HG02610 (cell line): ENCODE data around the gene TNNI3K.

ENCODE experiments used
- ATAC-seq: cut with Tn5 transposase; IDR thresholded peaks from one replicate; pipeline ENCODE4 v1.9.1; 2021; ENCODE audit warnings: mild to moderate bottlenecking, moderate library complexity; ENCODE audit not compliant: unreplicated experiment

TNNI3K gene

GRCh38 chr1:74280642-74281396, 45.6 kb downstream of the TNNI3K start:
- no peak for ATAC-seq

GRCh38 chr1:74286414-74286813, 51.2 kb downstream of the TNNI3K start:
- ATAC-seq, result no peak

- no peak for ATAC-seq
These were observed 79.3 kb downstream of the TNNI3K start for GRCh38 chr1:74314438-74314837.

GRCh38 chr1:74316302-74316701, 81.1 kb downstream of the TNNI3K start:
- ATAC-seq, result no peak

- no peak for ATAC-seq
These were observed 82.5 kb downstream of the TNNI3K start for GRCh38 chr1:74317663-74318062.

- ATAC-seq, result no peak
These were observed 88.8 kb downstream of the TNNI3K start for GRCh38 chr1:74323937-74324473.

- no peak for ATAC-seq
These were observed 89.7 kb downstream of the TNNI3K start for GRCh38 chr1:74324684-74325448.

GRCh38 chr1:74328851-74329250, 93.7 kb downstream of the TNNI3K start:
- no peak for ATAC-seq

- no peak for ATAC-seq
These were observed 98.1 kb downstream of the TNNI3K start for GRCh38 chr1:74333244-74333643.

- no peak for ATAC-seq
These were observed 99.0 kb downstream of the TNNI3K start for GRCh38 chr1:74334147-74334546.

GRCh38 chr1:74340656-74341055, 105.5 kb downstream of the TNNI3K start:
- no peak for ATAC-seq

- ATAC-seq, result no peak
These were observed 106.6 kb downstream of the TNNI3K start for GRCh38 chr1:74341702-74342339.

GRCh38 chr1:74343216-74343615, 108.0 kb downstream of the TNNI3K start:
- ATAC-seq, result no peak

- ATAC-seq, result no peak
These were observed 109.2 kb downstream of the TNNI3K start for GRCh38 chr1:74344387-74344786.

GRCh38 chr1:74356493-74356892, 121.3 kb downstream of the TNNI3K start:
- no peak for ATAC-seq

- no peak for ATAC-seq
These were observed 122.0 kb downstream of the TNNI3K start for GRCh38 chr1:74357150-74357549.

GRCh38 chr1:74357756-74358155, 122.6 kb downstream of the TNNI3K start:
- no peak for ATAC-seq

GRCh38 chr1:74362691-74363090, 127.5 kb downstream of the TNNI3K start:
- no peak for ATAC-seq

GRCh38 chr1:74363220-74363619, 128.0 kb downstream of the TNNI3K start:
- no peak for ATAC-seq

GRCh38 chr1:74367175-74367813, 132.1 kb downstream of the TNNI3K start:
- no peak for ATAC-seq

- ATAC-seq, result no peak
These were observed 133.1 kb downstream of the TNNI3K start for GRCh38 chr1:74368335-74368734.
